Stimulated activated CD8-positive, alpha-beta memory T cell treated with anti-CD3 and anti-CD28 coated beads, Interleukin-7, amount 100 ng/mL, for 24 hours (primary cell): ENCODE data around the gene PARVA.

ENCODE experiments used
- DNase-seq: peaks from one replicate; pipeline ENCODE4 v3.0.0-alpha.2; 2020; ENCODE audit warnings: low read depth

Gene PARVA

GRCh38 chr11:12456651-12457579, 79.5 kb downstream of the PARVA start:
- DNase-seq = no peak

DNA sequence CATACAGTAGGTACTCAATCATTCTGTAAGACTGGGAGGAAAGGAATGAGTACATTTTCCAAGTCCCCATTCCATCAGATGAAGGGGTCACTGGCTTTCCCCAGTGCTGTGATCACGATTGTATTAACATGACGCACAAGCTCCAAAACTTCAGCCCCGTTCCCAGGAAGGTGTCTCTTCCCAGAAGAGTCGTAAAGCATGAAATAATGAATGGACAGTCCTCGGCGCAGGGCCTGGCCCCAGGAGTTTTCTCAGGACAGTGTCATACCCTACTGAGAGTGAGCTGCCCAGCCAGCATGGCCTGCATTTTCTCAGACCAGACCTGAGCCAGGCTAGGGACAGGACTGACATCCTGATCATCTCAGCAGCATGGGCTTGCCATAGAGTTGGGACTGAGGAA, 80.7 kb downstream of the PARVA start:
- DNase-seq = no peak

DNA sequence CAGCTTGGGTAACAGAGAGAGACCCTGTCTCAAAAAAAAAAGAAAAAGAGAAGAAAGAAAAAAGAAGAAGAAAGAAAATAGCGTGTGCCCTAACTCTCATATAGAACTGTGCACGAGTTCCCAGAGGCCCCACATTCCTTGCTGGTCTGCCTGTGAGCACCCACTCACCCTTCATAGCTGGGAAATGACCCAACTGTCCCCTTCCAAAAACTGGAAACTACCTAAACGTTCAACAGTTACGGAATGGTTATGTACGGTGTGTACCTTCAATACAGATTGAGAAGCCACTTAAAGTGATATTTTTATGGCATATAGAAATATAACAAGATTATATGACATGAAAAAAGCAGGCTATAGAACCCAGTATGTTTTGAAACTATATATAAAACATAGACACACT, 82.0 kb downstream of the PARVA start:
- DNase-seq = no peak

- no peak for DNase-seq
Measured at GRCh38 chr11:12459865-12460444, 82.6 kb downstream of the PARVA start.

GRCh38 chr11:12460466-12460865, 83.1 kb downstream of the PARVA start:
- DNase-seq = no peak

DNA sequence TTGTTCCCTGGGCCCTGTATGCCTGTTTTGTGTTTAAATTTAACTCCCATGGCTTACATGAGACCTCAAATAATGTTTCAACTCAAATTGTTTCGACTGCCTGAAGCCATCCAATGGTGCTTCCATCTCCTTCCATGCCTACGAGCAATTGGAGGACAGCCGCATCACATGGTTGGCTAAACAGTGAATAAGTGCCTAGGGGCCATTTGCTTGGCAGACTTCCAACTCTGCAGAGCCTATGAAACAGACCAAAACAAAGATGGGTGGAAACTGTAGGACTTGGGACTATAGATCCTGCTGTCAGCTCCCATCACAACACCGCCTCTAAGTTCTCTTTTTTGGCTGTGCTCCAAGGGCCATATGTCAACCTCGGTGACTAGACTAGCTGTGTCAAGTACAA, 84.1 kb downstream of the PARVA start:
- DNase-seq = no peak

GRCh38 chr11:12464303-12464702, 86.9 kb downstream of the PARVA start:
- DNase-seq = no peak

- DNase-seq = no peak
Measured at GRCh38 chr11:12465332-12465731, 88.0 kb downstream of the PARVA start.

- DNase-seq = no peak
Measured at GRCh38 chr11:12467610-12468009, 90.2 kb downstream of the PARVA start.

- no peak for DNase-seq
Measured at GRCh38 chr11:12469451-12469850, 92.1 kb downstream of the PARVA start.

GRCh38 chr11:12470236-12470635, 92.9 kb downstream of the PARVA start:
- no peak for DNase-seq

DNA sequence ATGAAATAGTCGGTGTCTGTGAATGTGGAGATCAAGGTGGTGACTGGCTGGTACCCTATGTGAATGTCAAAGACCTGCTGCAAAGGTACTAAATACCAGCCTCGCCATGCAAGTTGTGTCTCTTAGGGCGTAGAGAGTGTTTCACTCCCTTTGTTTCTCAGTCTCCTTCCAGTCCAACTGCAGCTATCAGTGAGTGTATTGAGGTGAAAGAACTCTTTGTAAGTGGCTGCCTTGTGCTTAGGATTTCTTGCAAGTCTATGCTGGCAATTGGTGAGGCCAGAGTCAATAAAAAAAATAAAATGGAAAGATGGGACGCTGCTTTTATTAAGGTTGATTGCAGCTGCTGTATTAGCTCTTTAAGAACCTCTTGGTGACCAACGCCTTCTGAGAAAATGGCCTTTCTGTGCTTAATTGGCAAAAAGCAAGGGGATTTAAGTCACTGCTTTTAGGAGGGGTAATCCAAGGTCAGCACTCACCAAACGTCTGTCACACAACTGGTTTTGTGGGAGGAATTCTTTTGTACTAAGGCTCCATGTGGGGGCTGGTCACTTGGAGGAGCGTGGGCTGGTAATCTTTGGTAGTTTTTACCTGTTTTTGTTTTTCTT, 95.1 kb downstream of the PARVA start:
- no peak for DNase-seq

GRCh38 chr11:12473381-12473780, 96.0 kb downstream of the PARVA start:
- DNase-seq = no peak

GRCh38 chr11:12474871-12475270, 97.5 kb downstream of the PARVA start:
- DNase-seq = no peak

GRCh38 chr11:12478743-12479142, 101.4 kb downstream of the PARVA start:
- DNase-seq = no peak

GRCh38 chr11:12480401-12480800, 103.0 kb downstream of the PARVA start:
- no peak for DNase-seq

DNA sequence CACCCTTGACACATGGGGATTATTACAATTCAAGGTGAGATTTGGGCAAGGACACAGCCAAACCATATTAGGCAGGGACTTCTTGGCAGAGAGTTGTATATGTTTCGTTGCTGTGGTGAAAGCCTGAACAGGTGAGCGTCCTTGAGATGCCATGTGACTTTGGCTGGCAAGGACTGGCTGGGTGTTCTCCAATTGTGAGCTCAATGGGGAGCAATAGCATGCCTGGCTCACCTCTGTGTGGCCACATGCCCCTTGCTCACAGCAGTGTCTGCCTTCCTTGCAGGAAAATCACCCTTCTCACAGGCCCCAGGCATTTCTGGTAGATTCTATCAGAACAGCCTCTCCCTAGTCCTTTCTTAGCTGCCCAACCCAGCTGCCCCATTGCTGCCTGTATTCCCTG, 105.5 kb downstream of the PARVA start:
- DNase-seq = no peak

DNA sequence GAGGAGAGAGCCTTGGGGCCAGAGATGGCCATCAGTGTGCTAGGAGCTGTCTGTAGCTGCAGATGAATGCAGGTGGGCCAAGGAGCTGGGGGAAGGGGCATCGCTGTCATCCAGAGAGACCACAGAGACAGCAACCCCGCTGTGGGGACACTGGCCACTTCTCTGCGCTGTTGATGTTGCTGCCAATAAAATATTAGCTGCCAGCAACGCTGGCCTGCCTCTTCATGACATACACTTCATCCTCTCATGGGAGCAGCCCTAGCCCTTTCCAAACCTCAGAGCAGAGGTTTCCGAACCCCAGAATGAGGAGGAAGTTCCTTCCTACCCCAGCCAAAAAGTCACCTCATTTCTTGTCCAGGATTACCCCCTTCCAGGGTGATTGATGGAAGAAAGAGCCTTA, 106.2 kb downstream of the PARVA start:
- DNase-seq = no peak

- no peak for DNase-seq
Measured at GRCh38 chr11:12485328-12485727, 108.0 kb downstream of the PARVA start.

DNA sequence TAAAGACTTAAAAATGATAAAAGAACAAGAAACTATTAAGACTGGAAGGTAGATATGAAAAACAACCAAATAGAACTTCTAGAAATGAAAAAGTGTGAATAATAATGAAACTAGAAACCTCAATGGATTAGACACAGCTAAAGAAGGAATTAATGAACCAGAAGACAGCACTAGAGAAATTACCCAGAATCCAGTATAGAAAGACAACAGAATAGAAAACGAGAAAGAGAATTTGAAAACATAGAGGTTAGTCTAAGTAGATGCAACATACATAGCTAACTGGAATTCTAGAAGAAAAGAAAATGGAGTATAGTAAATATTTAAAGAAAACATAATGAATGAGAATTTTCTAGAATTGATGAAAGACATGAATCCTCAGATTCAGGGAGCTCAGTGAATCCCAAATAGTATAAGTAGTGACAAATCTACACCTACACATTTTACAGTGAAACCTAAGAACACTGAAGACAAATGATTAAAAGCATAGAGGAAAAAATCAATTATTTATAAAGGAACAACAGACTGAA, 111.9 kb downstream of the PARVA start:
- no peak for DNase-seq

DNA sequence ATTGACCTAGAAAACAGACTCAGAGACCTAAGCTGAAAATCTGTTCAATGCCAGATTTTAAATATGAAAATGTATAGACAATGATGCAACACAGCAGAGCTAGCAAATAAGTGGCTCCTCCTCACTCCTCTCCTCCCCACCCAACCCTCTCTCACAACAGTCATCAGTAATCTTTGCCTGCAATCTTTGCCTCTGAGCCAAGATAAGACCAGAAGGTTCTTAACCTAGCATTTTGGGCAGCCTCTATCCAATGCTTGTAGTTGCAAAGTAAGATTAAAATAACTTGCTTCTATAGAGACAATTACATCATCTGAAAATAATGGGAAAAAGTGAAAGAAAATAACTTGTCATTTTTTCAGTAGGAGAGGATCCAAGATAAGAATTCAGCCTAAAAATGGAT, 117.3 kb downstream of the PARVA start:
- no peak for DNase-seq

DNA sequence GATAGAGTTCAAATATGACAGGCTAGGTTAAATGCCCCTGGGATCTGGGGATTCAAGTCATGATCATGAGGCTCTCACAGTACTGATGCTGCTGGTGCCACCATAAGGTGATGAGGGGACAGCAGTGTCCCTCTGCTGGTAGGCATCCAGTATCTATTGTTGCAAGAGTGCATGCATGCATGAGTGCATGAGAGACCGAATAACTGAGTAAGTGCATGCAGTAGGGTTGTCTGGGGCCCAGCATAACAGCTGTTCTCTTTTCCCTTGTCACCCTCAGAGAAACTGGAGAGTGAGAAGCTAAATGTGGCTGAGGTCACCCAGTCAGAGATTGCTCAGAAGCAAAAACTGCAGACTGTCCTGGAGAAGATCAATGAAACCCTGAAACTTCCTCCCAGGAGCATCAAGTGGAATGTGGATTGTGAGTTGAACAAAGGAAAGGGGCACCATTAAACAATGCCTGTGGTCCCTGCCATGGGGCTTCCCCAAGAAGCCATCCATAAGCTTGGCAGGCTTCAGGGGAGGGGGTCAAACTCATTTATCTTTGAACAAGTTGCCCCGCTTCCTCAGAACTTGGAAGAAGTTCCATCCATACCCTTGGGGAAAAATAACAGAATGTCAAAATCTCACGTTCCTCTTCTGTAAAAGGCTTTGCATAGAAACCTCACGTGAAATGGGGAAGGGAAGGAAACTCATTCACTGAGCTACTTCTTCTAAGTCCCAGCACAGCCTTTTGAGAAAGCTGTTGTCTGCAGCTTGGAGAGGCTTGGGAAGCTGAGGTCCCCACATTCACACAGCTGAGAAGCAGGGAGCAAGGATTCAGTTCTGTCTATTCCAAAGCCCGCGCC, 119.0 kb downstream of the PARVA start:
- no peak for DNase-seq
